ENCODE results near the gene VASN.
A peak's percentile ranks its signal among the peaks of the same experiment; 100 is the strongest.
"Not testable (repeated sequence)": the region's sequence is repeated elsewhere in the genome, so short reads cannot be mapped to it uniquely, and the experiment has no call there.

Gene VASN

DNA sequence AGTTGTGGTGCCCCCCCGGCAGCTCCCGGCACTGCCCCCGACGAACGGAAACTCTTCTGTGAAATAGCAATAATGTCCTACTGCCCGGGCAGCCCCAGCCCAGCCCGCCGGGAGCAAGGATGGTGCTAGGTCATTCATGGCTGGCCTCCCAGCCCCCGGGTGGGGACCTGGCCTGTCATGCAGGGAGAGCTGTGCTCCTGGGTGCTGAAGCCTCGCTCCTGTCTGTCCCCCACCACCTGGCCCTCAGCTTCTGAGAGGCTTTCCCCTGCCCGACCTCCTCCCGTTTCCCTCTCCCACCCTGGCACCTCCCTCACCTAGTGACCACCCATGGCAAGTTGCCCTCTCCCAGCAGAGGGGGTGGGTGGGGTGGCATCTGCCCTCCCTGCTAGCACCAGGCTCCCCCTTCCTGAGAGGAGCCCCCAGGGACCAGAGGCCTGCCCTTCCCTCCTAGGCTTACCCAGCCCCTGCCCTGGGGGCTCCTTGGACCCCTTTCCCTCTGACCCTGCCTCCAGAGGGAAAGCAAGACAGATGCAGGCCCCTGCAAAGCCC is 34.0 kb upstream of the VASN start:
- no peak for DNase-seq

DNA sequence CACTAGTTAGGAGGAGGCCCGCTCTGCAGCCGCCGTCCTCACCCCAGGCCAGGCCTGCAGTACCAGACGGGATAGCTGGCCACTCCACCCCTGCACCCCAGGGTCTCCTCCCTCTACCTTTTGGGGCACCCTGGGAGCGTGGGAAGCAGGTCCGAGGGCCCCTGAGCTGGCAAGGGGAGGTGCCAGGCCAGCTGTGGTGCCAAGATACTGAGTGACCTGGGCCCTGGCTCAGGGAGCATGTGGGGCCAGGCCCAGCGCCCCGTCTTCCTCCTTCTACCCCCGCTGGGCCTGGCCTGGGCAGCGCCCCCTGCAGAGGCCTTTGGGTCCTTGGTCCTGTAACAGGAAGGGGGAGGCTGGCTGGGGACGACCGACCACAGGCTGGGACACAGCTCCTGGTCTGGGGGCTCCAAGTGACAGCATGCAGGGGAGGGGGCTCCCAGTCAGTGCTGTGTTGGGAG is 33.5 kb upstream of the VASN start:
- DNase-seq: no peak

DNA sequence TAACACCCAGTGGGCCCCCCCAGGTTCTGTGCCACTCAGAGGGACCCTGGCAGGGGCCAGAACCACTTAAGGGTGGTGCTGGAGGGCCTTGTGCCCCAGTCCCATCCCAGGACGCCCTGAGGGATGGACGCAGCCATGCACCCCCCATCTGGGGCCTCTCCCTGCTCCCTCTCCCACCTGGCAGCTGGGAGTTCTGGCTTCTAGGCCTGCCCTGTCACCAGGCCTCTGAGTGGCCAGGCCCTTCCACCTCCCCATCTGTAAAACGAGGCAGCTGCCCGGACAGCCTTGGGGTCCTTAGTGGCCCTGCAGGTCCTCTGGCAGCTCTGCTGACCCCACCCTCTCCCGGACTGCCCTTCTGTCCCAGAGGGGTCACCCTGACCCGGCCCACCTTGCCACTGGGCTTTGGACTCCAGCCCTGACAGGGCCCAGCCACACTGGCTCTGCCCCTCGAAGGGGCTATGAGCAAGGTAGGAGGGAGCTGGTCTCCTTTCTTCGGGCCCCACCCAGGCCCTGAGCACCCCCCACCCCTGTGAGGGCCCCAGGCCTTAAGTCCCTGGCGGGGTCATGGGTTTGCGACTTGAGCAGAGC is 32.8 kb upstream of the VASN start:
- no peak for DNase-seq

- no peak for DNase-seq
Measured at GRCh38 chr16:4339455-4339854, 32.2 kb upstream of the VASN start.

- DNase-seq: no peak
Measured at GRCh38 chr16:4339909-4340308, 31.7 kb upstream of the VASN start.

DNA sequence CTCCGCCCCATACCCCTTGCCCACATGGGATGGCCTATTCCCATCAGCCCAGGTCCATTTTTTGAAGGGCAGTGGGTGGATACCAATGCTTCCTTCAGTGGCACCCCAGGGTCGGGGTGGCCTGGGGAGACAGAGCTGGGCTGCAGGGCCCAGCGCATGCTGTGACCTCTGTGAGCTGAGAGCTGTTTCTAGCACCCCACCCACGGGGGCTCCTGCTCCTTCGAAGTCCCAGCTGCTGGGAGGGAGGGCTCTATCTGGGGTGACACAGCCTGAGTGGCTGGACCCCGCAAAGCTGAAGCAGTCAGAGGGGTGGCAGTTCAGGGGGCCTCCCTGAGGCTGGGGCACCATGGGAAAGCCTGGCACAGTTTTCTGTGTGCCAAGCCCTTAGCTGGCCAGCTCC is 31.2 kb upstream of the VASN start:
- DNase-seq: no peak

DNA sequence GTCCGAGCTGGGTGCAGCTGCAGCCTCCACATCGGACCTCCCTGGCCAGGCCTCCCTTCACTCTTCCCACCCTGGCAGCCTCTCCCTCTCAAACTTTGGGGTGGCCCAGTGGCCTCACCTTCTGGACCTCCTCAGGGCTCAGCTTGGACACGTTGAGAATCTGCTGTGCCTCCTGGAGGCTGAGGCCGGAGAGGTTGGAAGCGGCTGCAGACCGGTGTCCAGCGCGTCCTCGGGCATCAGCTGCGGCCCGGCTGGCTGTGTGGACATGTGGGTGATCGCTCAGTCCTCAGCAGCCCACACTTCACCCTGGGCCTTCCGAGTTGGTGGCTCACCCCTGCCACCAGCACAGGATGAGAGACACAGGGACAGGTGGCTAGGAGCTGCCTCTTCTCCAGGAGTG is 30.4 kb upstream of the VASN start:
- DNase-seq: no peak

- no peak for DNase-seq
Measured at GRCh38 chr16:4342866-4343744, 28.5 kb upstream of the VASN start.

DNA sequence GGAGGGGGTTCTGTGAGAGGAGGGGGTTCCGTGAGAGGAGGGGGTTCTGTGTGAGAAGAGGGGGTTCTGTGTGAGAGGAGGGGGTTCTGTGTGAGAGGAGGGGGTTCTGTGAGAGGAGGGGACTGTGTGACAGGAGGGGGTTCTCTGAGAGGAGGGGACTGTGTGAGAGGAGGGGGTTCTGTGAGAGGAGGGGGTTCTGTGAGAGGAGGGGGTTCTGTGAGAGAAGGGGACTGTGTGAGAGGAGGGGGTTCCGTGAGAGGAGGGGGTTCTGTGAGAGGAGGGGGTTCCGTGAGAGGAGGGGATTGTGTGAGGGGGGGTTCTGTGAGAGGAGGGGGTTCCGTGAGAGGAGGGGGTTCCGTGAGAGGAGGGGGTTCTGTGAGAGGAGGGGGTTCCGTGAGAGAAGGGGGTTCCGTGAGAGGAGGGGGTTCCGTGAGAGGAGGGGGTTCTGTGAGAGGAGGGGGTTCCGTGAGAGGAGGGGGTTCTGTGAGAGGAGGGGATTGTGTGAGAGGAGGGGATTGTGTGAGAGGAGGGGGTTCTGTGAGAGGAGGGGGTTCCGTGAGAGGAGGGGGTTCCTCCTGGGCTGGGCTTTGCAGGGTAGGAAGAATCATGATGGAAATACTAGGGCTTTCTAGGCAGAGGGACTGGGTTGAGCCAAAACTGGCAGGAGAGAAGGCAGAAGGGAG is 27.2 kb upstream of the VASN start:
- not testable (repeated sequence) for DNase-seq

- DNase-seq: no peak
Measured at GRCh38 chr16:4344983-4345835, 26.4 kb upstream of the VASN start.

DNA sequence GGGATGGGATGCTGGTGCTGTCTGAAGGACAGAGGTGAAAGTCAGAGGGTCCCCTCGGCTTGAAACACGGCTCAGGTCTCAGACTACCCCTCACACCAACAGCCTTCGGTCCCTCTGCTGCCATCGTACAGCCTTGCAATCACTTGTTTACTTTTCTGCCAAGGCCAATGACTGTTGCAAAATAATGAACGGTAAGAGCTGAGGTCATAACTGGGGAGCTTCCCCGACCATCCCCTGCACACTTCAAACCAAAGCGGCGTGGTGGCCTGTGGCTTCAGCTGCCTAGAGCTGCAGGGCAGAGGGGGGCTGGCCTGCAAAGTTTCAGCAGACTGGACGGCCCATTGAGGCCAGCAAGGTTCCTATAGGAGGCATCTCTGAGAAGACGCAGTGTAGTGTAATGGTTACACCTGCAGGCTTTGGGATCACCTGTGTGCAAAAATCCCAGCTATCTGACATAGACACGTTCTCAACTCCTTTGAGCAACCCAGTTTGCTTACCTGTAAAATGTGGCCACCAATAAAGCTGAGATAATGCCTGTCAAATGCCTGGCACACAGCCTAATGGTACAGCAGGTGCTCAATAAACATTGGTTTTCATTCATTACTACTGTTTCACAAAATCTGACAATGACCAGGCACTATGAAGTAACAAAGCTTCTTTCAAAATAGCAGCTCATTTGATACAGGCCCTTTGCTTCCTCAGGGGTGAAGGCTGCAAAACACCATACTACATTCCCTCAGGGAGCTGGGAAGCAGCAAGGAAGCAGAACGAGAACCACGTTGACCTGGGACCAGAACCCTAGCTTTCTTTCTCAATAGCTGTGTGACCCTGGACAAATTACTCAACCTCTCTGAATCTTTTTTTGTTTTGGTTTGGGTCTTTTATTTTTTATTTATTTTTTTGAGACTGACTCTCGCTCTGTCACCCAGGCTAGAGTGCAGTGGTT is 25.5 kb upstream of the VASN start:
- no peak for DNase-seq

DNA sequence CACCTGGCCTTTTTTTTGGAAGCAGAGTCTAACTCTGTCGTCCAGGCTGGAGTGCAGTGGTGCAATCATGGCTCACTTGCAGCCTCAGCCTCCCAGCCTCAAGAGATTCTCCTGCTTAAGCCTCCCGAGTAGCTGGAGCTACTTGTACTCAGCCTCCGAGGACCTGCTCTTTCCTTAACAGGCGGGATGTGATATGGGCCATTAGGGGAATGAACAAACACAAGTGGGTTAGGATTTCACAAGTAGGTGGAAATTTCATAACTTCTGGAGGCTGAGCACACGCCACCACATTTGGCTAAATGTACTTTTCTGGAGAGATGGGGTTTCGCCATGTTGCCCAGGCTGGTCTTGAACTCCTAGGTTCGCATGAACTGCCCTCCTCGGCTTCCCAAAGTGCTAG is 24.6 kb upstream of the VASN start:
- no peak for DNase-seq

GRCh38 chr16:4347765-4348509 is 23.7 kb upstream of the VASN start:
- no peak for DNase-seq

GRCh38 chr16:4349332-4349731 is 22.3 kb upstream of the VASN start:
- no peak for DNase-seq

DNA sequence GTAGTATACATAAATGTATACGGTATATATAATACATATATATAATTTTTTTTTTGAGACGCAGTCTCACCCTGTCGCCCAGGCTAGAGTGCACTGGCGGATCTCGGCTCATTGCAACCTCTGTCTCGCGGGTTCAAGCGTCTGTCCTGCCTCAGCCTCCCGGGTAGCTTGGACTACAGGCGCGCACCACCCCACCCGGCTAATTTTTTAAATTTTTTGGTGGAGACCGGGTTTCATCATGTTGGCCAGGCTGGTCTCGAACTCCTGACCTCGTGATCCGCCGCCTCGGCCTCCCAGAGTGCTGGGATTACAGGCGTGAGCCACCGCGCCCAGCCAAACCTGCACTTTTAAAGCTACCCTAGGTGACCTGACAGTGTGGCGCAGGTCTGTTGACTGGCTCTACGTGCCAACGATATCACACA is 21.3 kb upstream of the VASN start:
- no peak for DNase-seq

DNA sequence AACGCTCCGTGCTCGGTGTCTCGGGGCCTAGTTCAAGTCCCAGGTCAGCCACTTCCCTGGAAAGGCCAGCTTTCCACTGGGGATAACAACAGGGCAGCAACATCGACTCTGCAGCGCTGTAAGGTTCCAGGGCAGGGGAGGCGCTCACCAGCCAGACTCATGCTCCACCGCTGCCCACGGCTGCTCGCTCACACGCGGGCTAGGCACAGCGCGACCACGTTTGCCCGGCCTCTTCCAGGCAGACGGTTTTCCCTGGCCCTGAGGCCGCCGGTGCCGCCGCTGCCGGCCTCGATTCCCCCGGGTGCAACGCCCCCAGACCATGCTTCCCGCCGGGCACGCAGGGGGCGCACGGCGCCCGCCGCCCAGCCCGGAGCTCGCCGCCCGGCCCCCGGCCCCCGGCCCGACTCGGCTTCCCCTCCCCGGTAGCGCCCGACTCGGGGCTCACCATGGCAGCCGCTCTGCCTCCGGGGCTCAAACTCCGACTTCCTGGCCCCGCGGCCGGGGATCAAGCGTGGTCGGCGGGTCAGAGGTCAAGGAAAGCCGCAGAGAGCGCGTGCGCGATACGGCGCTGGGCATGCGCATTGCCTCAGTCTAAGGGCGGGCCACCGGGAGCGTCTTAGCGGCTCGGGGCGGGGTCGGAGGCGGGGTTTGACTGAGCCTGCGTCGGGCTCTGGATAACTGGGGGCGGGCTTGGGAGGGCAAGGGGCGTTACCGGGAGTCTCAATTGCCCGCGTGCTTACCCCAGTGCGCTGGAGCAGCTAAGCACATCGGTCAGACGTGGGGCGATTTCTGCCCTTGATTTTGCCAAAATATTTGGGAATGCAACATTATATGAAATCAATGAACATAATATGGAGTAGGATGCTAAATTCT is 20.6 kb upstream of the VASN start, which contains the start of gene PAM16:
Gene PAM16 (minus strand): TSS at position 535 of the 873 bp plus-strand sequence. CDS start 87 bp downstream, at position 448.
- peak; percentile 94 for DNase-seq

DNA sequence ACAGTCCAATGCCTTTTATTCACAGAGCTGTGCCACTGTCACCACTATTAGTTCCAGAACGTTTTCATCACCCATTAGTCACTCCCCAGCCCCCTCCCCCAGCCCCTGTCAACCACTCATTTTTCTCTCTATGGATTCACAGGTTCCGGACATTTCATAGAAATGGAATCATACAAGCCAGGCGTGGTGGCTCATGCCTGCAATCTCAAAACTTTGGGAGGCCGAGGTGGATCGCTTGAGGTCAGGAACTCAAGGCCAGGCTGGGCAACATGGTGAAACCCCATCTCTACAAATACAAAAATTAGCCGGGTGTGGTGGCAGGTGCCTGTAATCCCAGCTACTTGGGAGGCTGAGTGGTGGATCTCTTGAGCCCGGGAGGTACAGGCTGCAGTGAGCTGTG is 19.8 kb upstream of the VASN start:
- DNase-seq: peak; percentile 77

DNA sequence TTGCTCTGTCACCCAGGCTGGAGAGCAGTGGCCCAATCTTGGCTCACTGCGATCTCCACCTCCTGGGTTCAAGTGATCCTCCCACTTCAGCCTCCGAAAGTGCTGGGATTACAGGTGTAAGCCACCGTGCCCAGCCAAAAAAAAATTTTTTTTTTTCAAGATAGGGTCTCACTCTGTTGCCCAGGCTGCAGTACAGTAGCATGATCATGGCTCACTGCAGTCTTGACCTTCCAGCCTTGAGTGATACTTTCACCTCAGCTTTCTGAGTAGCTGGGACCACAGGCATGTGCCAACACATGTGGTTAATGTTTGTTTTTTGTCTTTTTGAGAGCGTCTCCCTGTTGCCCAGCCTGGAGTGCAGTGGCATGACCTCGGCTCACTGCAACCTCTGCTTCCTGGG is 18.8 kb upstream of the VASN start:
- no peak for DNase-seq

- DNase-seq: no peak
Measured at GRCh38 chr16:4353675-4354074, 18.0 kb upstream of the VASN start.

All from EL (cell line).